Endothelial cell of umbilical vein (primary cell): ENCODE data around the gene DPP10. TPM values are rescaled to one million over a fixed set of nuclear protein-coding genes. Genes with fewer than 3 reads are reported as not detected.

Experiments
- BruUV-seq: library from RNA; stranded (reverse); fragments of 400-500 nt; replicated peaks from 2 replicates; lab custom pipeline; 2021; lab: Mats Ljungman, UMichigan
- CTCF ChIA-PET: fragments of 300-600, 350-600 bp; sonication (Branson Sonifier 250); formaldehyde crosslinking; loops from one replicate; lab custom pipeline; 2021; ENCODE audit warnings: antibody characterized with exemption, inconsistent platforms; lab: Charles Lee
- POLR2A ChIA-PET: fragments of 300-600, 350-600 bp; sonication (Branson Sonifier 250); formaldehyde crosslinking; loops from one replicate; lab custom pipeline; 2021; ENCODE audit warnings: antibody characterized with exemption, inconsistent platforms; lab: Charles Lee
- DNase-seq: peaks from one replicate; pipeline ENCODE4 v3.0.0-alpha.2; 2011; ENCODE audit warnings: low read depth, low spot score
- FAIRE-seq: peaks from 2 replicates; lab custom pipeline; 2011; peaks lifted over from hg19 to GRCh38; lab: Jason Lieb, UNC
- H2AFZ ChIP-seq: 2 replicates; pipeline ENCODE4 v1.6.0; 2012; ENCODE audit warnings: low read depth, low read length, control low read depth, inconsistent platforms
- H3K27ac ChIP-seq: 2 replicates; pipeline ENCODE4 v1.5.1; 2011; ENCODE audit warnings: low read depth, mild to moderate bottlenecking, control low read depth, low read length, moderate library complexity; ENCODE audit not compliant: insufficient read depth
- H3K27me3 ChIP-seq, 2 experiments: 2 replicates each; pipeline versions ENCODE4 v1.6.0 to v1.6.1; 2011; ENCODE audit warnings: low read length in 2 of 2, mixed read lengths in 1 of 2; ENCODE audit not compliant: control insufficient read depth in 2 of 2, insufficient read depth in 2 of 2
- H3K36me3 ChIP-seq, 2 experiments: 2 replicates in 1 of 2; 3 replicates in 1 of 2; pipeline ENCODE4 v1.5.1; 2011; ENCODE audit warnings: low read length in 2 of 2, mild to moderate bottlenecking in 1 of 2, moderate library complexity in 1 of 2; ENCODE audit not compliant: control insufficient read depth in 2 of 2, insufficient read depth in 2 of 2; ENCODE audit errors: extremely low read depth in 1 of 2
- H3K4me1 ChIP-seq: 3 replicates; pipeline ENCODE4 v1.5.1; 2011; ENCODE audit warnings: mild to moderate bottlenecking, low read length; ENCODE audit not compliant: control insufficient read depth, insufficient read depth; ENCODE audit errors: extremely low read depth
- H3K4me2 ChIP-seq: 2 replicates; pipeline ENCODE4 v1.6.1; 2011; ENCODE audit warnings: low read length, control low read depth, mixed read lengths; ENCODE audit not compliant: insufficient read depth
- H3K4me3 ChIP-seq, 3 experiments: fragments of 200-600 bp in 1 of 3; sonication (generic), shearing (Covaris generic) in 1 of 3; replicated peaks in 1 of 3; 2 replicates each; pipeline ENCODE4 v1.5.1; 2011 to 2016; ENCODE audit warnings: control low read depth in 3 of 3, low read length in 3 of 3, mild to moderate bottlenecking in 2 of 3, inconsistent platforms in 1 of 3, low read depth in 1 of 3, moderate library complexity in 1 of 3; ENCODE audit not compliant: insufficient read depth in 1 of 3
- H3K79me2 ChIP-seq: 2 replicates; pipeline ENCODE4 v1.6.0; 2012; ENCODE audit warnings: low read length, inconsistent platforms; ENCODE audit not compliant: control insufficient read depth, insufficient read depth
- H3K9ac ChIP-seq: replicated peaks from 2 replicates; pipeline ENCODE3; 2011; ENCODE audit warnings: low read length, control low read depth; ENCODE audit not compliant: insufficient read depth; ENCODE audit errors: extremely low read depth
- H3K9me1 ChIP-seq: replicated peaks from 3 replicates; pipeline ENCODE4 v1.6.0; 2011; ENCODE audit warnings: mild to moderate bottlenecking, low read length; ENCODE audit not compliant: control insufficient read depth, insufficient read depth; ENCODE audit errors: extremely low read depth
- H3K9me3 ChIP-seq: replicated peaks from 2 replicates; pipeline ENCODE4 v1.5.1; 2012; ENCODE audit warnings: low read length, inconsistent platforms; ENCODE audit not compliant: control insufficient read depth, insufficient read depth
- H4K20me1 ChIP-seq: replicated peaks from 2 replicates; pipeline ENCODE3; 2011; ENCODE audit warnings: mild to moderate bottlenecking, low read length; ENCODE audit not compliant: control insufficient read depth, insufficient read depth; ENCODE audit errors: extremely low read depth
- EZH2 ChIP-seq: IDR thresholded peaks from 2 replicates; pipeline ENCODE4 v1.6.1; 2012; ENCODE audit warnings: borderline replicate concordance, low read depth, mild to moderate bottlenecking, moderate library complexity, low read length, inconsistent platforms; ENCODE audit not compliant: severe bottlenecking
- FOS ChIP-seq: IDR thresholded peaks from 2 replicates; pipeline ENCODE4 v1.6.1; 2011; ENCODE audit warnings: mild to moderate bottlenecking, low read length, moderate library complexity, borderline replicate concordance; ENCODE audit not compliant: insufficient read depth
- GATA2 ChIP-seq: IDR thresholded peaks from 2 replicates; pipeline ENCODE4 v1.7.0; 2011; ENCODE audit warnings: low read depth, mild to moderate bottlenecking, moderate library complexity, mixed read lengths, low read length; ENCODE audit not compliant: insufficient read length, insufficient read depth
- JUN ChIP-seq: IDR thresholded peaks from 2 replicates; pipeline ENCODE4 v1.6.1; 2011; ENCODE audit warnings: borderline replicate concordance, low read depth; ENCODE audit not compliant: insufficient read length, insufficient read depth
- MYC ChIP-seq: IDR thresholded peaks from one replicate; pipeline ENCODE4 v1.6.1; 2011; ENCODE audit warnings: mild to moderate bottlenecking, low read depth, low read length
- POLR2A ChIP-seq: IDR thresholded peaks from 2 replicates; pipeline ENCODE4 v1.6.1; 2012; ENCODE audit warnings: low read depth, mild to moderate bottlenecking, control low read depth, low read length
- POLR2AphosphoS5 ChIP-seq: IDR thresholded peaks from 2 replicates; pipeline ENCODE4 v1.6.1; 2012; ENCODE audit warnings: low read depth, mild to moderate bottlenecking, control low read depth, low read length, moderate library complexity; ENCODE audit not compliant: insufficient read depth
- dilution Hi-C: fragments of 300-500 bp; cut with MboI; formaldehyde crosslinking; loops from one replicate; pipeline ENCODE4 v1.15.0; 2019; ENCODE audit warnings: low sequenced_read_pairs; ENCODE audit not compliant: extremely low pct_ligation_motif_present
- intact Hi-C: fragments of 100-400 bp; cut with micrococcal nuclease; formaldehyde crosslinking; loops from one replicate; pipeline ENCODE4 v1.10.0; 2022
- polyA plus RNA-seq, 4 experiments: library from polyadenylated mRNA; depleted of rRNA in 3 of 4; stranded (reverse) in 3 of 4; unstranded in 1 of 4; fragments of >200 nt; gene quantifications; 2 replicates each; pipeline versions ENCODE4 v1.2.1 to v1.2.3, GENCODE V29; 2011 to 2012; ENCODE audit warnings: missing spikeins in 1 of 4
- total RNA-seq: library from RNA; stranded (reverse); gene quantifications from 2 replicates; pipeline ENCODE4 v1.2.3, GENCODE V29; 2021
- TF ChIP-seq, protein P1 (sequence below): IDR thresholded peaks from 2 replicates; pipeline ENCODE4 v1.6.1; 2011; ENCODE audit not compliant: insufficient read depth, insufficient read length
- TF ChIP-seq, protein P2 (sequence below), 2 donors: IDR thresholded peaks; 1 replicate in 1 of 2; 2 replicates in 1 of 2; pipeline ENCODE4 v1.5.1; 2011; ENCODE audit warnings: low read length in 2 of 2, mild to moderate bottlenecking in 2 of 2, moderate library complexity in 2 of 2, control low read depth in 1 of 2, inconsistent platforms in 1 of 2, low read depth in 1 of 2; ENCODE audit not compliant: insufficient read depth in 1 of 2; ENCODE audit errors: extremely low read depth in 1 of 2

DPP10 gene
- total and polyA plus RNA-seq, 2 donors (not counting 3 experiments of a cell fraction or from before 2014, with no cell fraction given): not detected

DNA sequence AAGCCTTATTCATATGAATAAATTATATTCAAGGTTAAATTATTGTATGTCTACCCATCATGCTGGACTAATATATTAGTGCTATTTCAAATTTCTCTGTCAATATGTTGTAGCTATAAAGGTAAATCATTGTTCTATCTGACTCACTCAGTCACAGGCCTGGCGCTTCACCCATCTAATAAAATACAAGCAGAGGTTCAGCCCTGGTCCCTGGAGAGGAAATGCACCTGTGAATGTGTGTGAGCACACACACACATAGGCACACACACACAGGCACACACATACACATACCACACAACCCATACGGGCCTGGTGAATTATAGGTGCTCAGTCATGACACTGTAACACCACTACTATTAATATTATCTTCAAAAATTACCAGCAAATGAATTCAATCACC lies 1396.1 kb downstream of the DPP10 start:
- no peaks in the 10 kb centered on the region for H3K27me3 ChIP-seq
- no peak overlapping the region for H3K4me3 ChIP-seq
- CTCF ChIA-PET: no interaction called here
- no peak overlapping the region for H3K27ac ChIP-seq
- no peaks in the 10 kb centered on the region for H3K79me2 ChIP-seq
- no peaks in the 10 kb centered on the region for H3K36me3 ChIP-seq
- no peak for DNase-seq
- no peak overlapping the region for H3K4me2 ChIP-seq
- no peaks in the 10 kb centered on the region for H3K9me3 ChIP-seq
- TF ChIP-seq MYC (no peak), EZH2 (no peak), GATA2 (no peak), POLR2A (no peak), FOS (no peak), JUN (no peak), POLR2AphosphoS5 (no peak)
- TF ChIP-seq, protein P1, sequence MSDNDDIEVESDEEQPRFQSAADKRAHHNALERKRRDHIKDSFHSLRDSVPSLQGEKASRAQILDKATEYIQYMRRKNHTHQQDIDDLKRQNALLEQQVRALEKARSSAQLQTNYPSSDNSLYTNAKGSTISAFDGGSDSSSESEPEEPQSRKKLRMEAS: no peak
- TF ChIP-seq, protein P2, sequence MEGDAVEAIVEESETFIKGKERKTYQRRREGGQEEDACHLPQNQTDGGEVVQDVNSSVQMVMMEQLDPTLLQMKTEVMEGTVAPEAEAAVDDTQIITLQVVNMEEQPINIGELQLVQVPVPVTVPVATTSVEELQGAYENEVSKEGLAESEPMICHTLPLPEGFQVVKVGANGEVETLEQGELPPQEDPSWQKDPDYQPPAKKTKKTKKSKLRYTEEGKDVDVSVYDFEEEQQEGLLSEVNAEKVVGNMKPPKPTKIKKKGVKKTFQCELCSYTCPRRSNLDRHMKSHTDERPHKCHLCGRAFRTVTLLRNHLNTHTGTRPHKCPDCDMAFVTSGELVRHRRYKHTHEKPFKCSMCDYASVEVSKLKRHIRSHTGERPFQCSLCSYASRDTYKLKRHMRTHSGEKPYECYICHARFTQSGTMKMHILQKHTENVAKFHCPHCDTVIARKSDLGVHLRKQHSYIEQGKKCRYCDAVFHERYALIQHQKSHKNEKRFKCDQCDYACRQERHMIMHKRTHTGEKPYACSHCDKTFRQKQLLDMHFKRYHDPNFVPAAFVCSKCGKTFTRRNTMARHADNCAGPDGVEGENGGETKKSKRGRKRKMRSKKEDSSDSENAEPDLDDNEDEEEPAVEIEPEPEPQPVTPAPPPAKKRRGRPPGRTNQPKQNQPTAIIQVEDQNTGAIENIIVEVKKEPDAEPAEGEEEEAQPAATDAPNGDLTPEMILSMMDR (IDR thresholded peaks at IDR 0.05; ENCODE audit: extremely low read depth in 1 of 2, insufficient read depth in 1 of 2, low read depth in 1 of 2, low read length in 2 of 2): no peak
- dilution Hi-C loops (no loop called here), intact Hi-C loops (no loop called here)
- no peaks in the 10 kb centered on the region for H3K4me1 ChIP-seq
- no peak overlapping the region for H2AFZ ChIP-seq
- no TSS peak for BruUV-seq
- no peaks in the 10 kb centered on the region for H4K20me1 ChIP-seq
- POLR2A ChIA-PET: no interaction called here
- H3K9ac ChIP-seq: no peak overlapping the region
- no peaks in the 10 kb centered on the region for H3K9me1 ChIP-seq
- FAIRE-seq: no peak
